Stimulated activated CD8-positive, alpha-beta memory T cell treated with anti-CD3 and anti-CD28 coated beads, Interleukin-4, amount 100 ng/mL, for 24 hours (primary cell): Measurements from ENCODE around the gene FBXL14.

Experiments used
- DNase-seq: peaks from one replicate; pipeline ENCODE4 v3.0.0-alpha.2; 2020; ENCODE audit warnings: low read depth

Gene FBXL14

DNA sequence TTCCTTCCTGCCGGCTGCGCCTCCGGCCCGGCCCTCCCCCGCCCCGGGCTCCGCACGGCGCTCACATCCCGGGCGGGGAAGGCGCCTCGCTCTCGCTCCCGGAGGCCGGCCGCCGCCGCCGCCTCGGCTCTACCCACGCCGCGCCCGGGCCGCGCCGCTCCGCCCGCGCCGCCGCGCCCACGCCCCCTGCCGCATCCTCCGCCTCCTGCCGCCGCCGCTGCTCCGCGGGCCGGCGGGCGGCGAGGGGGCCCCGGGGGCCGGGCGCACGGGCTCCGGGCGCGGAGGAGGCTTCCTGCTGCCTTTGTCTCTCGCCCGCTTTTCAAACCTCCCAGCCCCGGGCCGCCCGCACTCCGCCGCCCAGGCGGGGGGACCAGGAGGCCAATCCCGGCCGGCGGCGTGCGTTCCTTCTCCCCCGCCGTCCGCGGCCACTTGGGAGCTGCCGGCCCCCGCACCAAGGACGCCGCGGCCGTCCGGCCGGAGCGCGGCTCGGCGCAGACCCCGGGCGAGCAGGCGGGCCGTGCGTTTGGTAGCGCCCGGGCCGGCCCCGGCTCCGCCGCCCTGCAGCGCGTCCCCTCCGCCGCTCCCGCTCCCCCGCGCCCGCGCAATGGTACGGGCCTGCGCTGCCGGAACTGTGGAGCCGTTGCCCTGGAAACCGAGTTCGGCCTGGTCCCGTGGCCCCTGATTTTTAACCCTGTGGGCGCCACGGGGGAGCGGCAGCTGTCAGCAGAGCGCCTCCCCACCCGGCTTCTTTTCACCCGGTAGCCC lies at the start of gene FBXL14:
FBXL14 (minus strand) TSS at position 321 of the 765 bp plus-strand sequence. CDS start 515 bp downstream, outside the sequence.
- DNase-seq, result peak; percentile 89

DNA sequence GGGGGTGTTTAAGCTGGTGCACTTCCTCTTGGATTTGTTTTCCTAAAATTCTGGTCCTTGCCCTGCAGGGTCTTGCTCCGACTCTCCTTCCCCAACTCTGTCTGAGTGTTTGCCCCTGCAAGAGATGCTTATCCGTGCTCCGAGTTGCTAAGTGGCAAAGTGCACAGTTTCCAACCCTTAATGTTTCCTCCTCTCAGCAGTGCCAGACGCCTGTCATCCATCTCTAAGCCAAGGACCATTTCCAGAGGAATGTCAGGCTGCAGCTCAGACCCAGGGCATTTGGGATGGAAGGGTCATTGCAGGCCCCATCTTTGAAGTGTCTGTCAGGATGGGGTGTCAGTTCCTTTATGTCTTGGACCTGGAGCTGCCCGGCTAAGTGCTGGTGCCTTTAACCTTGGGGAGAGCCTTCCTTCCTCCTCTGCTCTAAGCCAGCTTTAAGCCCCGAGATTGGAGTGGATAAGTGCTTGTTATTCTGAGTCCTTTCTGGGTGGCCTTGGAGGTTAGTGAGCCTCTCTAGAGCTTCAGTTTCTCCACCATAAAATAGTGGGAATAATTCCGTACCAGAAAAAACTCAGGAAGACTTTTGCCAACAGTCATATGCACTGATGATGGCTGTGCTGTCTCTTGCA lies 49.6 kb upstream of the FBXL14 start:
- DNase-seq, result no peak

GRCh38 chr12:1643043-1643442 lies 48.7 kb upstream of the FBXL14 start:
- DNase-seq, result no peak

DNA sequence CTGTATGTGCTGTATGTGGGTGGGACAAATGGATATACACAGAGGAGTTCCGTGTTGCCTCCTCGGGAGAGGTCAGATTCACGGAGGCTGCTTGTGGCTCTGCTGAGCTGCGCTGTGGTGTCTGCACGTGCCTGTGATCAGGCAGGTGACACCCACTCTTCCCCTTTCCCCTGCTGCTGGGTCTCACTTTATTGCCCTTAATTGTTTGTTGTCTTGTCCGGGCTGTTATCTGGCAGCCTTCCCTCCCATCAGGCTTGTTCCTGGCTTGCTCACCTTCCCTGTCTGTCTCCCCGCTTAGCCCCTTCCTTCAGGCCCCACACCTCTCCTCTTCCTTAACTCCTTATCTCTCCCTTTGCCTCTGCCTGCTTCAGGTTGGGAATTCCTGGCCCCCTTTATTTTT lies 48.1 kb upstream of the FBXL14 start:
- DNase-seq, result no peak

DNA sequence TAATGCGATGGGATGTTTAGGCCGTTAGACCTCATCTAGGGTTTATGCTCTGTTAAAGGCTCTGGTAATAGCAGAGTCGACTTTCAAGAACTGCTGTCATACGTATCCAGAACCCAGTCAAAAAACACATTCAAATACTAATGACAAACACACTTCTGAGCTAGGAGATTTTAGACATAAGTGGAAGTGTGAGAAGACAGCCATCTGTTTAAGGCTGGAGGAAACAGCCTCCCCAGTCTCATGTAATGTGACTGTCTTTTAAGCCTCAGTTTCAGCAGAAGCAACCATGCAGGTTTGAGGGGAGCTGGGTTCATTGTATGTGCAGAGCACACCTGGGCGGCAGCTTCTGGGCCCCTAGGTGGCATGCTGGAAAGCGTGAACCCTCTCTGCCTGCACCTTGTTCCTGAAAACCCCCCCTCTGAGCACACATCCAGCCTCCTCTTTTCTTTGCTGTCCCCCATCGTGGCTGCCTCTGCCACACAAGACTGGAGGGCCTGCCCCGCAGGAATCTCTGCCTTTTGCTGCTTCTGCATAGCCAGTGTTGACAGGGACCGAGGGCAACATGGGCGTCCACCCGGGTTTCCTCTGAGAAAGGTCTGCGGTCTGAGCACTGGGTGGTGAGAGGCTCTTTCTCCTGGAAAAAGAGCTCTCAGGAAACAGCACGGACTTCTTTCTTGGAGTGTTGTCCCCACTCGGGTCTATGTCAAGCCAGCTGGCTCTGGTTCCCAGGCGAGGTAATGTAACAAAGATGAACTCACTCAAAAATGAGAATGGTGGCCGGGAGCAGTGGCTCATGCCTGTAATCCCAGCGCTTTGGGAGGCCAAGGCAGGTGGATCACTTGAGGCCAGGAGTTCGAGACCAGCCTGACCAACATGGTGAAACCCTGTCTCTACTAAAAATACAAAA lies 46.2 kb upstream of the FBXL14 start:
- DNase-seq, result no peak

GRCh38 chr12:1639538-1639937 lies 45.2 kb upstream of the FBXL14 start:
- no peak for DNase-seq

DNA sequence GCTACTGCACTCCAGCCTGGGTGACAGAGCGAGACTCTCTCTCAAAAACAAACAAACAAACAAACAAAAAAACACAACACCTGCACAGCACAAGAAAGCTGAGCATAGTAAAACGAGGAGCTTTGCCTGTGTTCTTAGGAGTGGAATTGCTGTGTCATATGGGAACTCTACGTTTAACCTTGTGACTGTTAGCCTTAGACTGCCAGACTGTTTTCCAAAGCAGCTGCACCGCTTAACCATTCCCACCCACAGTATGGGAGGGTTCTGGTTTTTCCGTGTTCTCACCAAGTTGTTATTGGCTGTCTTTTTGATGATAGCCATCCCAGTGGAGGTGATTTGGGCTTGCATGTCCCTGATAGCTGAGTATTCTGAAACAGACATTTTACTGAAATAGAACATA lies 43.8 kb upstream of the FBXL14 start:
- no peak for DNase-seq

- no peak for DNase-seq
Measured at GRCh38 chr12:1635301-1636095, 41.1 kb upstream of the FBXL14 start.

- peak; percentile 47 for DNase-seq
Measured at GRCh38 chr12:1634590-1635191, 40.3 kb upstream of the FBXL14 start.

GRCh38 chr12:1634149-1634548 lies 39.8 kb upstream of the FBXL14 start:
- no peak for DNase-seq

DNA sequence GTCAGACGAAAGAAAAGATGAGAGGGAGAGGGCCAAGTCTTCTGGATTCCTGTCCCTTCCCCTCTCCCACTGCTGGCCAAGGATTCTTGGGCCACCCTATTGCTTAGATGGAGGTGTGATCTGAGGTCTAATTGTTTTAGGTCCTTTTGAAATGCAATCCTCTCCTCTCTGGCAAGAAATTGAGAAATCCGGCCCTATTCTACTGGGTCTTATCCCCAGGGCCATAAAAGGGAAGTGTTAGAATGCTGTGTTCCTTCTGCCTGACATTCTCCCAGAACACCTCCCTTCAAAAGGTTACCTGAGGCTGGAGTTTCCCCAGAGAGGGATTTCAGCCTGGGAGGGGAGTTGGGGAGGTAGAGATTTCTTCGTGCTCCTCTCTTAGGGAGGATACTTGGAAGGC lies 39.1 kb upstream of the FBXL14 start:
- no peak for DNase-seq

- no peak for DNase-seq
Measured at GRCh38 chr12:1632702-1633101, 38.3 kb upstream of the FBXL14 start.

- no peak for DNase-seq
Measured at GRCh38 chr12:1630827-1631591, 36.6 kb upstream of the FBXL14 start.

- DNase-seq, result no peak
Measured at GRCh38 chr12:1630133-1630826, 35.9 kb upstream of the FBXL14 start.

- no peak for DNase-seq
Measured at GRCh38 chr12:1629338-1630132, 35.2 kb upstream of the FBXL14 start.

DNA sequence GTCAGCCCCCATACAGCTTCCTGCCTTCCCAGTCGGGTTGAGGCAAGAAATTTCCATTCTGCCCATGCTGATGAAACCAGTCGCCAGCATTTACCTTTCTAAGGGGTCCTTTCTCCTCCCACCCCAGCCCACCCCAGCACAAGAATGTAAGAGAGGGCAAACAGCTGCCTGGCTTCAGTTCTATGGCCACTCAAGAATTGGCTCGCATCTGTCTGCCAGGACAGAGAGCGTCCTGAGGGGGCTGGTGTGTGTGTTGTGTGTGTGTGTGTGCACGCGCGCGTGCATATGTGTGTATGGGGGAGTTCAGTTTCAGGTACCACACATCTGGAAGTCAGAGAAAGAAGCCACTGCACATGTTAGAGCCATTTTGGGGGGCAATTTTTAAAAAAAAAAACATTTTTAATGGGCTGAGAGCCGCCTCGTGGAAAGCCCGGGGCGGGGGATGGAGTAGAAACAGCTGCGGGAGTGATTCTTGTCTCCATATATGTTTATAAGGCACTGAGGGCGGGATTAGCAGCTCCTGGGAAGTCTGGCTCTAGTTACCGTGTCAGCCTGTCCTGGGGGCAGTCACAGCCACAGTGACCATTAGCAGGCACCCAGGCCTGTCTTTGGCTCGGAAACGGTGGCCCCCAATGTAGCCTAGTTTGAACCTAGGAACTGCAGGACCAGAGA lies 34.4 kb upstream of the FBXL14 start, which contains the start of gene WNT5B:
WNT5B (plus strand) TSS at position 566 of the 672 bp plus-strand sequence. CDS start 2,124 bp downstream, outside the sequence.
- DNase-seq, result no peak

GRCh38 chr12:1622406-1622805 lies 28.0 kb upstream of the FBXL14 start:
- no peak for DNase-seq

DNA sequence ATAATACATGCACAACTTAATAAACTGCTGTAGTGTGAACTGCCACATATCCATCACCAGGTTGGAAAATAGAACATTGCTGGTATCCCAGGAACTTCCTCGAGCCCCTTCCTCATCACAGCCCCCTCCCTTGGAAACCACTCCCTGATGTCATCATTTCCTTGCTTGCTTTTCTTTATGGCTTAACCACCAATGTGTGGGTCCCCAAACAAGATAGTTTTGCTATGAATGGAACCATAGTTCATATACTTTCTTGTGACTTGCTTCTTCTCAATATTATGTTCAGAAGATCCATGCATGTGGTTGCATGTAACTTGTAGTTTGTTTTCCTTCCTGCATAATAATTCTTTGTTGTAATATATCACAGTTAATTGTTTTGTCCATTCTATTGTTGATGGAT lies 25.7 kb upstream of the FBXL14 start:
- DNase-seq, result no peak
